NAMALWA (cell line): ENCODE data around the gene OR13J1.
A peak's percentile ranks its signal among the peaks of the same experiment; 100 is the strongest.
"Not testable (repeated sequence)": the region's sequence is repeated elsewhere in the genome, so short reads cannot be mapped to it uniquely, and the experiment has no call there.

Source experiments
- DNase-seq: peaks from one replicate; pipeline ENCODE4 v3.0.0-alpha.2; 2015; ENCODE audit warnings: low spot score

Gene OR13J1

DNA sequence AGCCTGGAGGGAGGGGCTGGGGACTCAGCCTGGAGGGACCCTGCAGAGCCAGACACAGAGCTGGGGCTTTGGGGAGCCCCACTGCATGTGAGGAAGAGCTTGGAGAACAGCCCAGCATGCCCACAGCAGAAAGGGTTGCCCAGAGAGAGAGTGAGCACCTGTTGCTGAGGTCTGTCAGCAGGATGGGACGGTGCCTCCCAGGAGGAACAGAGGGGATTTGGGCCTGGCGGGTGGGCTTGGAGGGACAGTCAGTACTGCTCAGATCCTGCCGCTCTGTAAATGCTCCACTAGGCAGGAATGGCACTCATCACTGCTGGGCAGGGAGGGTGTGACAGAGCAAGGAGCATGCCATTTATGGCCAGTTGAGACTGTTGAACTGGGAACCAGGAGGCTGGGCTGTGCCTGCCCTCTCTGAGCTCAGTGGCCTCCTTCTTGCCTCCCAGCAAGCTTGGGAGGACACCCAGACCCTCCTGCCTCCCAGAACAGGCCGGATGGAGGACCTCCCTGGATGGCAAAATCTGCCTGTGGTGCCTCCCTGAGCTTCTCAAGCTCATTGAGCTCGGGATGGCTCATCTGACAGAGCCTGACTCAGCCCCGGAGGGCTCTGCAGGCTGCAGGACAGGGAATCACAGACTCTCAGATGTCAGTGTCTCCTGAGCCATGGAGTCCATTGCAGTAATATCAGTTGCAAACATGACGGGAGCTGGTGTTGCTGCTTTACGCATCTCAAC, 35.0 kb upstream of the OR13J1 start:
- no peak for DNase-seq

DNA sequence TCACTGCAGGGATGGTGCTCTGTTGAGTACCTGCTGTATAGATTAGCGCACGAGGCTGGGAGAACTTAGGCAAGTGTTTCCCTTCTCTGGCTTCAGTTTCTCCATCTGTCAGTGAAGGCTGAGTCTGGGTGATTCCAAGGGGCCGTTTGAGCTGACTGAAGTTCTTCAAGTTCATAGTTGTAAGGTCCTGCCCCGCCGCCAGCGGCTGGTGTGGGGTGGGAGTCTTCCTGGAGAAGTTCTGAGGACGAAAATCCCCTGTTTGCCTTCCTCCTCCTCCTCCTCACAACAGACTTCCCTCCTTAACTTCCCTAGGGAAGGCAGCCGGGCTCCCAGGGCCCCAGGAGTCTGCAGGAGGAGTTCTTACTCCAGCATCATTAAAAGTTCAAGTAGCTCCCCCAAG, 34.1 kb upstream of the OR13J1 start:
- no peak for DNase-seq

DNA sequence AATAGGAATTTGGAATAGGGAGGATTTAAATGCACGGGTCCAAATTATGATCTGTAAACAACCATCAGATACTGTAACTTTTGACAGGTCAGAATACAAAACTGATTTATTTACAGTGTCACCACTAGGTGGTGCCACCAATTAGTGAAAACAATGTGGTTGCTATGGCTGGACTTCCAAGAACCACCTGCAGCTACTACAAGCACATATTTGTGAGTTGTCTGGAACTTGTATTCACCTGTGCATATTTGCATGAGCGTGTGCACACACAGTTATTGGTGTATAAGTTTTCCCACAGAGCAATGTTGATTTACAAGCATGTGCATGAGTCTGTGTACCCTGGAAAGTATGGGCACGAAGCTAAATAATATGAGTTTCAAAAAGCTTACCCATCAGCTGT, 32.8 kb upstream of the OR13J1 start:
- DNase-seq, result peak; percentile 76

DNA sequence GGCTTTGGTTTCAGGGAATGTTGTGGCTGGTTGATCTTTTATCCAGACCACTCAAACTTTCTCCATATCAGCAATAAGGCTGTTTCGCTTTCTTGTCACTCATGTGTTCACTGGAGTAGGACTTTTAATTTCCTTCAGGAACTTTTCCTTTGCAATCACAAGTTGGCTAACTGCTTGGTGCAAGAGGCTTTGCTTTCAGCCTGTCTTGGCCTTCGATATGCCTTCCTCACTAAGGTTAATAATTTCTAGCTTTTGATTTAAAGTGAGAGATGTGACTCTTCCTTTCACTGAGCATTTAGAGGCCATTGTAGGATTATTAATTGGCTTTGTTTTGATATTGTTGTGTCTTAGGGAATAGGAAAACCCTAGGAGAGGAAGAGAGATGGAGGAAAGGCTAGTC, 28.8 kb upstream of the OR13J1 start:
- no peak for DNase-seq

DNA sequence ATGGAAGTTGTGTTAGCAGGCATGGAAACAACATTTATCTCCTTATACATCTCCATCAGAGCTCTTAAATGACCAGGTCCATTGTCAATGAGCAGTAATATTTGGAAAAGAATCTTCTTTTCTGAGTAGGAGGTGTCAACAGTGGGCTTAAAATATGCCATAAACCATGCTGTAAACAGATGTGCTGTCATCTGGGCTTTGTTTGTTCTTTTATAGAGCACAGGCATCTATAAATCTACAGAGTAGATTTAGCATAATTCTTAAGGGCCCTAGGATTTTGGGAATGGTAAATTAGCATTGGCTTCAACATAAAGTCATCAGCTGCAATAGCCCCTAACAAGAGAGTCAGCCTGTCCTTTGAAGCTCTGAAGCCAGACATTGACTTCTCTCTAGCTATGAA, 28.1 kb upstream of the OR13J1 start:
- DNase-seq, result no peak

DNA sequence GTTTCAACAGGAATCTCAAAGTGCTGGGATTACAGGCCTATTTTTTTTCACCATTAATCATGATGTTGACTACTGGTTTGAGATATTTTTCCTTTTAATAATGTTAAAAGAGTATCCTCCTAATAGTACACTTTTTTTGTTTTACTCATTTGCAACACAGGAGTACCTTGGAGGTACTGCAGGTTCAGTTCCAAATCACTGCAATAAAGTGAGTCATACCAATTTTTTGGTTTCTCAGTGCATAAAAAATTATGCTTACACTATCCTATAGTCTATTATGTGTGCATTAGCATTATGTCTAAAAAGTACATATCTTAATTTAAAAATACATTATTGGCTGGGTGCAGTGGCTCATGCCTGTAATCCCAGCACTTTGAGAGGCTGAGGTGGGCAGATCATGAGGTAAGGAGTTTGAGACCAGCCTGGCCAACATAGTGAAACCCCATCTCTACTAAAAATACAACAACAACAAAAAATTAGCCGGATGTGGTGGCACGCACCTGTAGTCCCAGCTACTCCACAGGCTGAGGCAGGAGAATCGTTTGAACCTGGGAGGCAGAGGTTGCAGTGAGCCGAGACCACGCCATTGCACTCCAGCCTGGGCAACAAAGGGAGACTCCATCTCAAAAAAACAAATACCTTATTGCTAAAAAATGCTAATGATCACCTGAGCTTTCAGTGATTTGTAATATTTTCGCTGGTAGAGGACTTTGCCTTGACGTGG, 27.3 kb upstream of the OR13J1 start:
- not testable (repeated sequence) for DNase-seq

DNA sequence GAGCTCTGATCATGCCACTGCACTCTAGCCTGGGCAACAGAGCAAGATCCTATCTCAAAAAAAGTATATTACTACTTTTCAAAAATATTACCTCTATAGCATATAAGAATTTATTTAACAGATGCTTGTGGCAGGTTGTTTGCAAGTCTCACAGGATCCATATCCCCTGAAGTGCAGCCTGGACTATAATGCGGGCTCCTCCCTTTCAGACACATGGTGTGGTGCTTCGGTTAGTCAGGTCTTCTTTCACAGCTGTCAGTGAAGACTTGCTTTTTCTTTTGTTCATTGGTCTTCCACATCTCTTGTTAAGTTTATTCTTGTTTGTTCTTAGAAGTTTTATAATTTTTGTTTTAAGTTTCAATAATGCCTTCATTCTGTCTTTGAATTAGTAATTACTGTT, 26.4 kb upstream of the OR13J1 start:
- DNase-seq, result no peak

DNA sequence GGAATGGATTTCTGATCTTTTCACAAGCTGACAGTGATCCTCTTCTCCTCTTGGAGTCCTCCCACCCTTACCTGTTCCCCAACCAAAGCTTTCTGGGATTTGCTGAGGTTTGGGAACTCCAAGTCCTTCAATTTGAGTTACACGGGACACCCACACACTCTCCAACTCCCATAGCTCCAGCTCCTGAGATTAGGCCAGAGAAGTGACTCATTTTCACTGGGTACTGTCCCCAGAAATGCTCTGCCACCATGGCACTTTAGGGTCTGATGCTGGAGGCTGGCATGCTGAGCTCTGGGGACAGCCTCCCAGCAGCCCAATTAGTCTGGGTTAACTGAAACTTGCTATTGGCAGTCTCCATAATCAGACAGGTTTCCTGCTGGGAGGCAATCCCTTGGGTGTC, 21.9 kb upstream of the OR13J1 start:
- DNase-seq, result no peak

DNA sequence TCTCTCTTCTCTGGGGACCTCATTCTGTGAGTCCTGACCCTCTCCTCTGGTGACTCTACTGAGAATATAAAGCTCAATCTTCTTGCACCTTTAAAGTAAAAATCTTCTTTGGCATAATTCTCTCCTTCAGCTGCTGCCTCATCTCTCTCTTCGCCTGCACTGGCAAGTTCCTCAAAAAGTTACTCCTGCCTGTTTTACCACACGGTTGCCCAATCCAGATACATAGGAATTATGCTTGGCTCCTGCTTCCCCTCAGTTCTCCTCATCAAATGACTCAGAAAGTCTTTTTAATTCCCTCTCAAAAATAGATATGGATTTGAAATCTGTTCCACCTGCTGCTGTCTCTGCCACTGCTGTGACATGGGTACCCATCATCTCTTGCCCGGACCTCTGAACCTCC, 21.4 kb upstream of the OR13J1 start:
- no peak for DNase-seq

DNA sequence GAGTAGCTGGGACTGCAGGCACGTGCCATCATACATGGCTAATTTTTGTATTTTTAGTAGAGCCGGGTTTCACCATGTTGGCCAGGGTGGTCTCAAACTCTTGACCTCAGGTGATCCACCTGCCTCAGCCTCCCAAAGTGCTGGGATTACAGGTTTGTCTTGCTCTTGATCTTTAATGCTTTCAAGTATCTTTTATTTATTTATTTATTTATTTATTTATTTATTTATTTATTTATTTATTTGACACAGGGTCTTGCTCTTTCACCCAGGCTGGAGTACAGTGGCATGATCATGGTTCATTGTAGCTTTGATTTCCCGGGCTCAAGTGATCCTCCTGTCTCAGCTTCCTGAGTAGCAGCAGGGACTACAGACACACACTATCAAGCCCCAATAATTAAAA, 14.7 kb upstream of the OR13J1 start:
- DNase-seq, result not testable (repeated sequence)

DNA sequence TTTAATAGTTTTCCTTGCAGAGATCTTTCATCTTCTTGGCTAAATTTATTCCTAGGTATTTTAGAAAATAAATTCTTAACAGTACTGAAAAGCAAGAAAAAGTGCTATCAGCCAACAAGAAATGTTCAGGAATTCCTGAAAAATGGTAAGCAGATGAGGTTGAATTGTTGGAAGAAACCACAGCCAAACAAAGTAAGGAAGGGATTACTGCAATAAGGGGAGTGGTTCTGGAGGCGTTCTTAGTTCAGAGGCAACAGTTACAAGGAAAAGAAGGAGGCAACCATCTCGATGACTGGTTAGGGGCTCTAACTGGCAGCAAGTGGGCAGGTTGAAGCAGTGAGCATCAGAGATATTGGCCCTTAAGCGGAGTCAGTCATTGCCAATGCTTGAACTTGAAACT, 12.8 kb upstream of the OR13J1 start:
- no peak for DNase-seq

DNA sequence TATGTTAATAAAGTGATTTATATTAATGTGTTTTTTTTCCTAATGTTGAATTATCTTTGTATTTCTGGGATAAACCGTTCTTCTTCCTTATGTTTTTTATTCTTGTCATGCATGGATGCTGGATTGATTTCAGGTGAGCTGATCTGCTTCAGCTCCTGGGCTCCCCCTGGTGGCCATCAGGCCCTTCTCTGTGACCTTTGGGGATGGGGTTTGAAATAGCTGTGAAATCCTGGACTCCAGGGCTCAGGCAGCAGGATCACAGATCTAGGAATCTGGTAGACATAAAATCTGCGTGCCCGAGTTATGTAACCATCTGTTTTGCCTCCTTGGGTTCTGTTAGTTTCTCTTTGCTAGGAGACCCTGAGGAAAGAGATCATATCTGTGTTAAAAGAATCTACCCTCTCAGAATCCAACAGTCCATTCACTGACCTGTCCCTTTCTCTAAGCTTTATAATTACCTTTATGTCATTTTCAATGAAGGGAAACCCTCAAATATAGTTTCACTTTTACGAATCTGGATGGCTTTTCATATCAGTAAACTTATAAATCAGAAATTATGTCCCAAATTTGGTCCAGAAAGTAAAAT, 12.2 kb upstream of the OR13J1 start:
- peak; percentile 75 for DNase-seq

DNA sequence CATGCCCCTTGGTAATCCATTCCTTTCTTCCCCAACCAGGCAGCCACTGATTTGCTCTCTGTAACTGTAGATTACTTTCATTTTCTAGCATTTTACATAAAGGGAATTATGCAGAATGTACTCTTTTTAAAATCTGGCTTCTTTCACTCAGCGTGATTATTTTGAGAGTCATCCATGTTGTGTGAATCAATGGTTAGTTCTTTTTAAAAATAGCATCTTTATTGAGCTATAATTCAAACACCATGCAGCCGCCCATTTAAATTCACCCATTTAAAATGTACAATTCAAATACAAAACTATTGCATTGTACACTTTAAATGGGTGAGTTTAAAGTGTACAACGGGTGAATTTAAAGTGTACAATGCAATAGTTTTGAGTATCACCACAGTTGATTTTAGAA, 2.3 kb upstream of the OR13J1 start:
- no peak for DNase-seq

DNA sequence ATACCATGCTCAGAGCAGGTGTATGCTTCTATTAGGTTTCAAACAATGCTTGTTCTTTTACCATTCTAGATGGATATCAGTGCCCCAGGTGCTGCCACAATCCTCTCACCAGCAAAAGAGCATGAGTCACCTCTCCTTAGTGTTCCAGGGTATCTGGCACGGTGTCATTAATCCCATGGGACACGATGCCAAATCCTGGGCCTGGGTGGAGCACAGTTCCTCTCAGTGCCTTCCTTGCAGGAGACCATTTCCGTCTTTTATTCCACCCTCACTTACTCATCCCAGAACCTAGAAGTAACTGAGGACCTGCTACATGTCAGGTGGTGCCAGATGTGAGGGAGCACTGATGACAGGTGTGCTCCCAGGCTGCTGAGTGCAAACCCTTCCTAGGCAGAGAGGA, 1.3 kb upstream of the OR13J1 start:
- no peak for DNase-seq

DNA sequence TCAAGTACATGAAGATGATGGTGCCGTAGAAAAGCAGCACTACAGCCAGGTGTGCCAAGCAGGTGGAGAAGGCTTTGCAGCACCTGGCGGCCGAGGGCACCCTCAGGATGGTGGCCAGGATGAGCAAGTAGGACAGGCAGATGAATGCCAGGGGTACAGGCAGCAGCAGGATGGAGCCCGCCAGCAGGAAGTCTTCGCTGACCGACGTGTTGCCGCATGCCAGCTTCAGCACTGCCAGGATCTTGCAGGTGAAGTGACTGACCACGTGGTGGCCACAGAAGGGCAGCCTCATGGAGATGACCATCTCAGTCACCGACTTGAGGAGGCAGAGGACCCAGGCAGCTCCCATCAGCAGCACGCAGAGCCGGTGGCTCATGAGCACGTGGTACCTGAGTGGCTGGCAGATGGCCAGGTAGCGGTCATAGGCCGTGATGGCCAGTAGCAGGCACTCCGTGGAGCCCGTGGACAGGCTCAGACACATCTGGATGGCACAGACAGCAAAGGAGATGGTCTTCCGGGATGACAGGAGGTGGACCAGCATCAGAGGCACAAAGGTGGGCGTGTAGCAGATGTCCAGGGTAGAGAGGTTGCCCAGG, 482 bp downstream of the OR13J1 start:
- no peak for DNase-seq

DNA sequence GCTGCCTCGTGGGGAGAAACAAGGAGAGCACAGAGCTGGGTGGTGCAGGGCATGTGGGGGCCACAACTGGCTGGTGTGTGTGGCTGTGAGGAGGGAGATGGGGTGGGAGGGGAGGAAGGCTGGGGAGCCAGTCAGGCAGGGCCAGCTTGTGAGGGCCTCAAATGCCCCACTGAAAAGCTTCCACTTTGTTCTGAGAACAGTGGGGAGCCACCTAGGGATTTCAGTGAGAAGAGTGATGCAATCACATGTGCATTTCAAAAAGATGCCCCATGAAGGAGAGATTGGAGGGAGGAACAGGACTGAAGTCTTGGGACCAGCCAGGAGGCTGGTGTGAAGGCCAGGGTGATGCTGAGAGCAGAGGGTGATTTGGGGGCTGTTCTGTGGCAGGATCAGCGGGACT, 1.3 kb downstream of the OR13J1 start:
- DNase-seq, result no peak

DNA sequence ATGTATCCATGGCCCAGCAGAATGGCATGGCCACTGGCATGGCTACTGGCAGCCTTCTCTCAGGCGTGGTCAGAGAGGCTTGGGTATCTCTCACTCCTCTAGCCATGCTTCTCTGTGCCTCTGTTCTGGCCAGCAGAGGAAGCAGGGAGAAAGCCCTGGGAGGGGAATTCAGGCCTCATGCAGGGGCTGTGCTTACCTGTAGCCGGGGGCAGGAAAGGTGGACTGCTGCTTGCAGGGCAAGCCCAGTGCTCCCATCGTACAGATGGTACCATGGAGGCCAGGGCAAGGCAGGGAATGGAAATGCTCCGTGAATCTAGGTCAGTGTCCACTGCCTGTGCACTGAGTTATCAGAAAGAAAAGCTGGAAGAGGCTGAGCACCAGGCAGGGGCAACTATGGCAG, 2.7 kb downstream of the OR13J1 start:
- DNase-seq, result no peak

DNA sequence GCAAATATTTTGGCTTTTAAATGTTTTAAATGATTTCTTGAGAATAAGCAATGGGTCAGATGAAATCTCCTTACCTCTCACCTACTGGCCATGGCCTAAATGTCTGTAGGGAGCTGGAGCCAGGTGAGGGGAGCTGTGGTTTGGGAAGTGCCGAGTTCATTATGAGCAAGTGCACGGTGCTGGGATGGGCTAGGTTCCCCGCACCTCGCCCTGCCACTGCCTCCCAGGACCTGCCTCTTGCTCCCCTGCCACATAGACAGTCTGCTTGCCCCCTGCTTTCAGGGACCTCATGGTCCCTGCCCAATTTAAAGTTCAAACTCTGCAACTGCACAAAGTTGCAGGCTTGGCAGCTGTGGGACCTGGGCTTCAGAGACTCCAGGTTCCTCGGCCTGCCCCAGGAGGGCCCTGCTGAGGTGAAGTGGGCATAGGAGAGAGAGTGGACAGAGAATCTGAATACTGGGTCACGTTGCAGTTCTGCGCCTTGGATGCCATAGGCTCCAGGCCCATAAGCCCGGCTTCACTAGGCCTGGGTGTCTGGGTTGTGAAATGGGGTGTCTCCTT, 5.4 kb downstream of the OR13J1 start:
- no peak for DNase-seq

DNA sequence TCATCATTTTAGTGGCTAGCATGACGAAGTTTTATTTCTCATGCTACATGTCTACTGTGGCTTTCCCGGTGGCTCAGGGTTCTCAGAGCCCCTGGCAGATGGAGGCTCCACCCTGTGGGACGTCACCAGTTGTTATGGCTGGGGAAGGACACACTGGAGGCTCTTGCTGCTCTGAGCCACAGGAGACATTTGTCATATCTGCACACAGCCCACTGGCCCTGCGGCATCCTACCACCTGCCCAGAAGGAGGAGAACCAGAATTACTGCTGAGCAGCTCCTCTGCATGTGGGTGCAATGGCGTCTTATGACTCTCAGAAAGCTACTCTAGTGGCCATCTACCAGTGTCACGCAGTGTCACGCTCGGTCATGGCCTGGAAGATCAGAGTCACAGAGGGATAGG, 6.6 kb downstream of the OR13J1 start:
- DNase-seq, result no peak

DNA sequence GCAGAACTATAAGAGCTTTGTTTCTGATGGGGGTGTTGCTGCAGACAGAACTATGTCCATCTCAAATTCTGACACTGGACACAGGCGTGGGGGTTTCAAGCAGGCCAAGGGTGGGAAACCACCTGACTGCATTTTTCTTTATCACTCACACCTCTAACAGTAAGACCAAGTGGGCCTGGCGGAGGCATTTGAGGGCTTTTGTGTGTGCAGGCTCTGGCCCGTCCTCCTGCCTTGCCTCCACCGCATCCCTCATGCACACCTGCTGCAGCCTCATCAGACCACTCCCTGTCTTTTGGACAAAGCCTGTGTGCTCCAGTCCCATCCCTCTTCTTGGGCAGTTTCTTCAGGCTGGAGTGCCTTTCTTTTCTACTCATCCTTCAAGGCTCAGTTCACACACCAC, 7.9 kb downstream of the OR13J1 start:
- DNase-seq, result no peak

DNA sequence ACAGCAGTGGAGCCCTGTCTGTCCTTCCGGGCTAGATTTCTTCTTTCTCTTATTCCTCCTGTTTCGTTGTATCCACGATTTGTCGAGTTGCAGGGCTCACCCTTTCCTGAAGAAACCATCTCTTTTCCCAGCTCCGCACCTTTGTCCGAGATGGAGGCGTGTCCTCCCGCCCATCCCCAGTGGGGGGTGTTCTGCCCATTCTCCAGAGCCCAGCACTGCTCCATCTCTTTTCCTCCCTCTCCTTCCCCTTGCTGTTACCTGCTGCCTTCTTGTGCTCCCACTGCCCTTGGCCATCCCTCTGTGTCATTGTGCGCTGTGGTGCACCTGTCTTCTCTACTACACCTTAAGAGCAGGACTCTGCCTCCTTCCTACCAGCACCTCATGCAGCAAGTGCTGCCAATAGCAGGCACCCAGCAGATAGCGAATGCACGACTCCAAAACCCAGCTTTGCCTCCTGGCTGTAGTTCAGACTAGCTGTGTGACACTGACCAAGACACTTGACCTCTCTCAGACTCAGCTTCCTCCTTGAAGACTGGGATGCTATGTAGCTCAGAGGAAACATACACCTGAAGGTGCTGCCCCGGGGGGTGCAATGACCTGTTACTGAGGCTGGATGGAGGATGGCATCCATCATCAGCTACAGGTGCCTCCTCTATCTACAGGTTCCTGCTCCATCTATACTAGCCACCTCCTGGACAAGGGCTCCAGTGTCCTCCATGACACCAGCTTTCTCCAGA, 8.9 kb downstream of the OR13J1 start:
- no peak for DNase-seq

DNA sequence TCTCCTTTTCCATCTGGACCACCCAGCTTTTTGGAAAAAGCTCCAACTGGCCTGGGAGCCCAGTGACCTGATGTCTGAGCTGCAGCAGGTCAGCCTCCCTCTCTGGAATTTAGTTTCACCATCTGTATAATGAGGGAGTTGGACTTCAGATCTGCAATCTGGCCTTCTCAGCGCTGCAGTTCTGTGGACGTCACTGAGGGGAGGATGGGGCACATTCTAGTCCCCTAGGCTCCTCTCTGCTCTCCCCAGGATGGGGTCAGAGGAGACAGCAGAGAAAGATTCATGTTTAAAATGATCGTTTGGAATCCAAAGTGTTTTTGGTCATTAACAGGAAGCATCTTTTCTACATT, 10.2 kb downstream of the OR13J1 start:
- no peak for DNase-seq
